ENCODE results near the gene WASF2.
"Not testable (repeated sequence)": the region's sequence is repeated elsewhere in the genome, so short reads cannot be mapped to it uniquely, and the experiment has no call there.

The WASF2 gene

DNA sequence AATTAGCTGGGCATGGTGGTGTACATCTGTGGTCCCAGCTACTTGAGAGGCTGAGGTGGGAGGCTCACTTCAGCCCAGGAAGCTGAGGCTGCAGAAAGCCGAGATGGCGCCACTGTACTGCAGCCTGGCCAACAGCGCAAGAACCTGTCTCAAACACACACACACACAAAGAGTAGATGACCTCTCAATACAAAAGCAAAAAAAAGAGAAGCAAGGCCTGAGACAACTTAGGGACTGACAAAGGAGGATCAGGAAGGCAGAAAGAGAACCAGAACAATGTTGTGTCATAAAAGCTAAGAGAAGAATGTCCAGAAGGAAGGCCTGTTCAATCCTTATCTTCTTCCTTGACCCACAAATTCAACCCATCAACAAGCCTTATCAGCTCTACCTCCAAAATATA, 18.5 kb downstream of the WASF2 start:
- TF ChIP-seq, protein P1, sequence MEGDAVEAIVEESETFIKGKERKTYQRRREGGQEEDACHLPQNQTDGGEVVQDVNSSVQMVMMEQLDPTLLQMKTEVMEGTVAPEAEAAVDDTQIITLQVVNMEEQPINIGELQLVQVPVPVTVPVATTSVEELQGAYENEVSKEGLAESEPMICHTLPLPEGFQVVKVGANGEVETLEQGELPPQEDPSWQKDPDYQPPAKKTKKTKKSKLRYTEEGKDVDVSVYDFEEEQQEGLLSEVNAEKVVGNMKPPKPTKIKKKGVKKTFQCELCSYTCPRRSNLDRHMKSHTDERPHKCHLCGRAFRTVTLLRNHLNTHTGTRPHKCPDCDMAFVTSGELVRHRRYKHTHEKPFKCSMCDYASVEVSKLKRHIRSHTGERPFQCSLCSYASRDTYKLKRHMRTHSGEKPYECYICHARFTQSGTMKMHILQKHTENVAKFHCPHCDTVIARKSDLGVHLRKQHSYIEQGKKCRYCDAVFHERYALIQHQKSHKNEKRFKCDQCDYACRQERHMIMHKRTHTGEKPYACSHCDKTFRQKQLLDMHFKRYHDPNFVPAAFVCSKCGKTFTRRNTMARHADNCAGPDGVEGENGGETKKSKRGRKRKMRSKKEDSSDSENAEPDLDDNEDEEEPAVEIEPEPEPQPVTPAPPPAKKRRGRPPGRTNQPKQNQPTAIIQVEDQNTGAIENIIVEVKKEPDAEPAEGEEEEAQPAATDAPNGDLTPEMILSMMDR (IDR thresholded peaks at IDR 0.05; ENCODE audit: low read depth, low read length), result no peak
- no peak overlapping the region for H3K4me3 ChIP-seq (ENCODE audit: low read depth, low read length)
- H3K36me3 ChIP-seq, result peaks cover 7% of the 10 kb centered on the region
- DNase-seq, result no peak
- no peaks in the 10 kb centered on the region for H3K27me3 ChIP-seq (ENCODE audit: insufficient read depth, low read depth, severe bottlenecking)
- H3K9me3 ChIP-seq (ENCODE audit: severe bottlenecking), result no peaks in the 10 kb centered on the region
- H3K27ac ChIP-seq, result no peak overlapping the region

DNA sequence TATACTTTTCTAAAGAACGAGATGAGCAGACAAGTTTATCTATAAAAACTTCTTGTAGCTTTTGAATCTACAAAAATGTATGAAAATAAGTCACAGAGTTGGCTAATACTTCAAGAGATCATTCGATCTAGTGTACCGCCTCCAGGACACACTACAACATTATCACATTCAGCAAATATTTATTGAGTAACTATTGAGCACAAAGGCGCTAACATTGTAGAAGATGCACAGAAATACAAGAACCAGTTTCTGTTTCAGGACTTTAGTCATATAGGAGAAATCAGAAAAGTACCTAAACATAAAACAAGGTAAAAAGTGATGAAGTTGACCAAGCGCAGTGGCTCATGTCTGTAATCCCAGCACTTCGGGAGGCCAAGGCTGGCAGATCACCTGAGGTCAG, 20.6 kb downstream of the WASF2 start:
- Histone ChIP-seq H3K9me3 (ENCODE audit: severe bottlenecking) (no peaks in the 10 kb centered on the region), H3K27me3 (ENCODE audit: insufficient read depth, low read depth, severe bottlenecking) (no peaks in the 10 kb centered on the region), H3K36me3 (peaks cover 10% of the 10 kb centered on the region), H3K27ac (no peak overlapping the region), H3K4me3 (ENCODE audit: low read depth, low read length) (no peak overlapping the region)
- TF ChIP-seq, protein P1 (IDR thresholded peaks at IDR 0.05; ENCODE audit: low read depth, low read length), result no peak
- DNase-seq, result no peak

DNA sequence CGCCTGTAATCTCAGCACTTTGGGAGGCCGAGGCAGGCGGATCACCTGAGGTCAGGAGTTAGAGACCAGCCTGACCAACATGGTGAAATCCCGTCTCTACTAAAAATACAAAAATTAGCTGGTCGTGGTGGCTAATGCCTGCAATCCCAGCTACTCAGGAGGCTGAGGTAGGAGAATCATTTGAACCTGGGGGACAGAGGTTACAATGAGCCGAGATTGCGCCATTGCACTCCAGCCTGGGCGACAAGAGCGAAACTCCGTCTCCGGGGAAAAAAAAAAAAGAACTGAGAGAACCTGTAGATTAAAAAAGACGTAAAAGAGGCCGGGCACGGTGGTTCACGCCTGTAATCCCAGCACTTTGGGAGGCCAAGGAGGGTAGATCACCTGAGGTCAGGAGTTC, 21.6 kb downstream of the WASF2 start:
- H3K36me3 ChIP-seq; H3K27me3 ChIP-seq (ENCODE audit: insufficient read depth, low read depth, severe bottlenecking); H3K27ac ChIP-seq; H3K4me3 ChIP-seq (ENCODE audit: low read depth, low read length); DNase-seq; H3K9me3 ChIP-seq (ENCODE audit: severe bottlenecking): not testable (repeated sequence)

DNA sequence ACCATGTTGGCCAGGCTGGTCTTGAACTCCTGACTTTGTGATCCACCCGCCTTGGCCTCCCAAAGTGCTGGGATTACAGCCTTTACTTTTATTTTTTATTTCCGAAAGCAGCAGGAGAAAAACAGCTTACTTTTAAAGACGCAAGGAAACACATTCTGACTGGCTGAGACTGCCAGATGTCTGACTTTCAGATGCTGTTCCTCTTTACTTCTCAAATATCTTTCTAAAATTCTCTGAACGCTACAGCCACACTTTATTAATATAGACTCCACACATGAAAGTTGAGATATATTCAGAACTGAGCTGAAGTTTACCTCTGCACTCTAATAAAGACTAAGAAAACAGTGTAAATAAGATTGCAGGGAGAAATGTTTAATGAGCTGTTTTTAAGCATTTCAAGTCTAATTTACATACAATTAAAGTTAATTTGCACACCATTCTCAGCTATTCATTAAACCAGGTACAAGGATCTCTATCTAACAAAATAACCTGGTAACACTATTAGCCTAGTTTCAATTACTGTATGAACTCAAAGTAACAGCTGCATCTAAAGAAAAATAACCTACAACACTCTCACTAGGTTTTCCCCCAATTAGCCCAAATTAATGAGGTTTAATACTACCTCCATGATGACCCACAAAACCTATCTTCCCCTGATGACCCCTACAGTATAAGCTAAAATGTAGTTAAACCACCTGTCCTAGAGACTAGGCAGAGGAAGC, 24.9 kb downstream of the WASF2 start:
- TF ChIP-seq, protein P1 (IDR thresholded peaks at IDR 0.05; ENCODE audit: low read depth, low read length), result no peak
- Histone ChIP-seq H3K4me3 (ENCODE audit: low read depth, low read length) (no peak overlapping the region), H3K36me3 (peaks cover 10% of the 10 kb centered on the region), H3K9me3 (ENCODE audit: severe bottlenecking) (no peaks in the 10 kb centered on the region), H3K27ac (no peak overlapping the region), H3K27me3 (ENCODE audit: insufficient read depth, low read depth, severe bottlenecking) (no peaks in the 10 kb centered on the region)
- no peak for DNase-seq

DNA sequence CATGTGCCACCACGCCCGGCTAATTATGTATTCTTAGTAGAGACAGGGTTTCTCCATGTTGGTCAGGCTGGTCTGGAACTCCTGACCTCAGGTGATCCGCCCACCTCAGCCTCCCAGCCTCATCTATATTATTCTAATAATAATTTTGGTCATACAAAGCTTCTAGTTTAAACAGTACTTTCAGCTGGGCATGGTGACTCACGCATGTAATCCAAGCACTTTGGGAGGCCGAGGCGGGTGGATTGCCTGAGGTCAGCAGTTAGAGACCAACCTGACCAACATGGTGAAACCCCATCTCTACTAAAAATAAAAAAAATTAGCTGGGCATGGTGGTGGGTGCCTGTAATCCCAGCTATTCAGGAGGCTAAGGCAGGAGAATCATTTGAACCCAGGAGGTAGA, 26.1 kb downstream of the WASF2 start:
- H3K9me3 ChIP-seq (ENCODE audit: severe bottlenecking); DNase-seq; H3K4me3 ChIP-seq (ENCODE audit: low read depth, low read length); H3K27me3 ChIP-seq (ENCODE audit: insufficient read depth, low read depth, severe bottlenecking); H3K27ac ChIP-seq; H3K36me3 ChIP-seq: not testable (repeated sequence)

DNA sequence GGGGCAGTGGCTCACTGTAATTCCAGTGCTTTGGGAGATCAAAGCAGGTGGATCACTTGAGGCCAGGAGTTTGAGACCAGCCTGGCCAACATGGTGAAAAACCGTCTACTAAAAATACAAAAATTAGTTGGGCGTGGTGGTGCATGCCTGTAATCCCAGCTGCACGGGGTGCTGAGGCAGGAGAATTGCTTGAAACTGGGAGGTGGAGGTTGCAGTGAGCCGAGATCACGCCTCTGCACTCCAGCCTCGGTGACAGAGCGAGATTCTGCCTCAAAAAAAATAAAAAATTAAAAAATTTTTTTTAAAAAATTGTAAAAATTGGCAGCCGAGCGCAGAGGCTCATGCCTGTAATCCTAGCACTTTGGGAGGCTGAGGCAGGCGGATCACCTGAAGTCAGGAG, 31.4 kb downstream of the WASF2 start:
- not testable (repeated sequence) for H3K36me3 ChIP-seq; H3K27me3 ChIP-seq (ENCODE audit: insufficient read depth, low read depth, severe bottlenecking); DNase-seq; H3K4me3 ChIP-seq (ENCODE audit: low read depth, low read length); H3K27ac ChIP-seq; H3K9me3 ChIP-seq (ENCODE audit: severe bottlenecking)

DNA sequence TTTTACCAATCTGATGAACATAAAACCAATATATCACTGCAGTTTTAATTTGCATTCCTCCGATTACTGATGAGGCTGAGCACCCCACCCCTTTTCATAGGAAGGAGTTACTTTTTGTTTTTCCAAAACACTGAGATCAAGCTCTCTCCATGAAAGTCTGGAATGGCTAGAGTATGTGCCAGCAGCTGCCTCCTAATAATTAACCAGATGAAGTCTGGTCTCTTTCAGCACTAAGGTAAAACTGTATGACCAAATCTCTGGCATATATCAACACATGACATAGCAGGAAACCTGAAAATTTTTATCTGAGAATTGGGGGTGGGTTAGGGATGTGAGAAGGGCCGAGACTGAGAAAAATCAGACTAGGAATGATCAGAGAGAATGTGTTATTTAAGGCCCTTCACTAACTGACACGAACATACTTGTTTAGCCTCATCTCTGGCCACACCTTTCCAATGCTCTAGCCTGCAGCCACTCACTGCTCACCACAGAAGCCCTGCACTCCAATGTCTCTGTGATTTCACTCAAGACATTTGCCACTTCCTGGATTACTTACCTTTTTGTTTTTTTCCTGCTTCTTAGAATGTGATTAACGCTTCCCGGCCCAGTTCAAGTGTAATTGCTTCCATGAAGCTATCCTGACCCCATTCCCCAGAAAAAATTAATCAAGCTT, 34.7 kb downstream of the WASF2 start:
- no peaks in the 10 kb centered on the region for H3K36me3 ChIP-seq
- no peak overlapping the region for H3K4me3 ChIP-seq (ENCODE audit: low read depth, low read length)
- TF ChIP-seq, protein P1 (IDR thresholded peaks at IDR 0.05; ENCODE audit: low read depth, low read length), result no peak
- no peak overlapping the region for H3K27ac ChIP-seq
- no peaks in the 10 kb centered on the region for H3K9me3 ChIP-seq (ENCODE audit: severe bottlenecking)
- H3K27me3 ChIP-seq (ENCODE audit: insufficient read depth, low read depth, severe bottlenecking), result no peaks in the 10 kb centered on the region
- no peak for DNase-seq

All from WERI-Rb-1 (cell line).